Loucy (cell line): Measurements from ENCODE around the gene CALN1.

ENCODE experiments used
- EZH2phosphoT487 ChIP-seq: fragments of 200-600 bp; IDR thresholded peaks from 2 replicates; pipeline ENCODE4 v1.6.1; 2018; ENCODE audit warnings: antibody characterized with exemption, mild to moderate bottlenecking, moderate library complexity, borderline replicate concordance
- TF ChIP-seq, protein P1 (sequence below): fragments of 200-600 bp; sonication (generic); conservative IDR thresholded peaks from 2 replicates; pipeline ENCODE4 v1.5.1; 2014; ENCODE audit warnings: mild to moderate bottlenecking, antibody characterized with exemption, low read length

DNA sequence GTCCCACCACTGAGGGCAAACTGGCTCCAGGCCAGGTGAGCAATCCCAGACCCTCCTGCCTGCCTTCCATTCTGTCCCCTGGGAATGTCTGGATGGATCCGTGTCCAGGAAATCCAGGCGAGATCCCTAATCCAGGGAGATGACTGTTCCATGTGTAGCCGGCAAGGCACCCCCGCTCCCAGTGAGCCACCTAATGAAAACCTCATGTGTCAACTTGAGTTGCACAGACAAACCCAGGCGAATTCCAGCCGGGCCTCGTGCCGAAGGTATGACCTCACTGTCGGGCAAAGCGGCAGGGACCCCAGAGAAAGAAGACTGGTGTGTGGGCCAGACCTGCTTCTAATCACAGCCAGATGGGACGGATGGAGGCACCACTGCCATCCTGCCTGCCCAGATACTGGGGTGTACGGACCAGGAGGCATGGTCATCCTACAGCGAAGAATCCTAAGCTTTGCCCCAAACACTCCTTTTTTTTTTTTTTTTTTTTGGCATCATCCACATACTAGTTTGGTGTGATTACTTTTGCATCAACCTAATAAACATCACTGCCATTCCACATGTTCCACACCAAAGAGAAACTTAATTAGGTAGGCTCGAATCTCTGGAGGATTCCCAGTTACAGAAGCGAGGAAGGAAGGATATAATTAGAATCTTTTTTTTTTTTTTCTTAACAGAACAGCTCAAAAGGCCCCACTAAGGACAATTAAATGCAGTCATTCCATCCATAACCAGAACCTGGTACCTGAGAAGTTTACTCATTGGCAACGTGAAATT is 313.1 kb downstream of the CALN1 start:
- TF ChIP-seq, protein P1, sequence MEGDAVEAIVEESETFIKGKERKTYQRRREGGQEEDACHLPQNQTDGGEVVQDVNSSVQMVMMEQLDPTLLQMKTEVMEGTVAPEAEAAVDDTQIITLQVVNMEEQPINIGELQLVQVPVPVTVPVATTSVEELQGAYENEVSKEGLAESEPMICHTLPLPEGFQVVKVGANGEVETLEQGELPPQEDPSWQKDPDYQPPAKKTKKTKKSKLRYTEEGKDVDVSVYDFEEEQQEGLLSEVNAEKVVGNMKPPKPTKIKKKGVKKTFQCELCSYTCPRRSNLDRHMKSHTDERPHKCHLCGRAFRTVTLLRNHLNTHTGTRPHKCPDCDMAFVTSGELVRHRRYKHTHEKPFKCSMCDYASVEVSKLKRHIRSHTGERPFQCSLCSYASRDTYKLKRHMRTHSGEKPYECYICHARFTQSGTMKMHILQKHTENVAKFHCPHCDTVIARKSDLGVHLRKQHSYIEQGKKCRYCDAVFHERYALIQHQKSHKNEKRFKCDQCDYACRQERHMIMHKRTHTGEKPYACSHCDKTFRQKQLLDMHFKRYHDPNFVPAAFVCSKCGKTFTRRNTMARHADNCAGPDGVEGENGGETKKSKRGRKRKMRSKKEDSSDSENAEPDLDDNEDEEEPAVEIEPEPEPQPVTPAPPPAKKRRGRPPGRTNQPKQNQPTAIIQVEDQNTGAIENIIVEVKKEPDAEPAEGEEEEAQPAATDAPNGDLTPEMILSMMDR, result no peak
- TF ChIP-seq EZH2phosphoT487, result no peak
